CD14-positive monocyte (primary cell): ENCODE results near the gene FOXRED1. TPM values are rescaled to one million over a fixed set of nuclear protein-coding genes. Genes with fewer than 3 reads are reported as not detected.

Experiments used
- DNase-seq, 3 donors: peaks; one replicate each; pipeline ENCODE4 v3.0.0-alpha.2; 2011 to 2022
- H2AFZ ChIP-seq: 2 replicates; pipeline ENCODE4 v1.6.0; 2012; ENCODE audit warnings: mild to moderate bottlenecking, low read depth, low read length, inconsistent platforms; ENCODE audit not compliant: insufficient read depth, poor library complexity, severe bottlenecking
- H3K27ac ChIP-seq, 2 donors: 1 replicate in 1 of 2; 2 replicates in 1 of 2; pipeline ENCODE4 v1.5.1; 2012 to 2013; ENCODE audit warnings: low read length in 2 of 2, control low read depth in 1 of 2, inconsistent platforms in 1 of 2, low read depth in 1 of 2, mild to moderate bottlenecking in 1 of 2
- H3K27me3 ChIP-seq, 2 donors: one replicate each; pipeline versions ENCODE4 v1.6.0 to v1.6.1; 2011 to 2013; ENCODE audit warnings: low read length in 2 of 2; ENCODE audit not compliant: control insufficient read depth in 2 of 2, insufficient read depth in 2 of 2
- H3K36me3 ChIP-seq, 2 donors: replicated peaks in 1 of 2; 1 replicate in 1 of 2; 2 replicates in 1 of 2; pipeline versions ENCODE4 v1.5.1 to v1.6.1; 2012 to 2013; ENCODE audit warnings: low read length in 2 of 2, control low read depth in 1 of 2, inconsistent platforms in 1 of 2, mild to moderate bottlenecking in 1 of 2; ENCODE audit not compliant: insufficient read depth in 2 of 2, control insufficient read depth in 1 of 2
- H3K4me1 ChIP-seq, 2 donors: 1 replicate in 1 of 2; 2 replicates in 1 of 2; pipeline versions ENCODE4 v1.5.1 to v1.6.1; 2012 to 2013; ENCODE audit warnings: low read length in 2 of 2, control low read depth in 1 of 2, inconsistent platforms in 1 of 2, mild to moderate bottlenecking in 1 of 2, moderate library complexity in 1 of 2; ENCODE audit not compliant: insufficient read depth in 2 of 2, control insufficient read depth in 1 of 2
- H3K4me2 ChIP-seq: replicated peaks from 2 replicates; pipeline ENCODE3; 2012; ENCODE audit warnings: low read length, moderate library complexity, mild to moderate bottlenecking; ENCODE audit not compliant: poor library complexity, severe bottlenecking; ENCODE audit errors: extremely low read depth
- H3K4me3 ChIP-seq, 3 experiments: fragments of 200-600 bp in 1 of 3; sonication (generic) in 1 of 3; replicated peaks in 1 of 3; 1 replicate in 2 of 3; 2 replicates in 1 of 3; pipeline ENCODE4 v1.5.1; 2011 to 2013; ENCODE audit warnings: low read length in 3 of 3, mild to moderate bottlenecking in 3 of 3, control low read depth in 2 of 3, low read depth in 2 of 3, inconsistent platforms in 1 of 3, moderate library complexity in 1 of 3
- H3K79me2 ChIP-seq: 2 replicates; pipeline ENCODE4 v1.6.0; 2012; ENCODE audit warnings: mild to moderate bottlenecking, control low read depth, inconsistent platforms, low read length, moderate library complexity; ENCODE audit not compliant: insufficient read depth
- H3K9ac ChIP-seq: 2 replicates; pipeline ENCODE4 v1.6.0; 2017; ENCODE audit warnings: low read length, mild to moderate bottlenecking; ENCODE audit not compliant: insufficient read depth, poor library complexity, severe bottlenecking
- H3K9me3 ChIP-seq, 2 donors: replicated peaks in 1 of 2; 1 replicate in 1 of 2; 2 replicates in 1 of 2; pipeline versions ENCODE4 v1.5.1 to v1.6.1; 2012 to 2013; ENCODE audit warnings: low read length in 2 of 2, control low read depth in 1 of 2; ENCODE audit not compliant: control insufficient read depth in 1 of 2, insufficient read depth in 1 of 2
- H4K20me1 ChIP-seq: 2 replicates; pipeline ENCODE4 v1.6.0; 2012; ENCODE audit warnings: mild to moderate bottlenecking, low read length, control low read depth, moderate library complexity; ENCODE audit not compliant: insufficient read depth
- H3K27ac Mint-ChIP-seq, 7 donors: one replicate each; pipeline ENCODE4 v1.8.0; 2020; ENCODE audit warnings: mild to moderate bottlenecking in 7 of 7, mixed read lengths in 7 of 7, moderate library complexity in 6 of 7, inconsistent platforms in 2 of 7
- H3K27me3 Mint-ChIP-seq, 3 donors: one replicate each; pipeline ENCODE4 v1.8.0; 2021 to 2022; ENCODE audit warnings: low read depth in 3 of 3, mild to moderate bottlenecking in 3 of 3, mixed read lengths in 3 of 3, moderate library complexity in 3 of 3, inconsistent platforms in 1 of 3
- H3K36me3 Mint-ChIP-seq, 2 donors: one replicate each; pipeline ENCODE4 v1.8.0; 2020; ENCODE audit warnings: mixed read lengths in 2 of 2, inconsistent platforms in 1 of 2, mild to moderate bottlenecking in 1 of 2
- H3K4me1 Mint-ChIP-seq: one replicate; pipeline ENCODE4 v1.8.0; 2020; ENCODE audit warnings: mild to moderate bottlenecking, mixed read lengths
- H3K4me3 Mint-ChIP-seq, 2 donors: one replicate each; pipeline ENCODE4 v1.8.0; 2020; ENCODE audit warnings: mild to moderate bottlenecking in 2 of 2, mixed read lengths in 2 of 2, moderate library complexity in 1 of 2
- H3K9me3 Mint-ChIP-seq, 7 donors: one replicate each; pipeline ENCODE4 v1.8.0; 2020 to 2022; ENCODE audit warnings: mixed read lengths in 7 of 7, mild to moderate bottlenecking in 6 of 7, moderate library complexity in 6 of 7, inconsistent platforms in 2 of 7
- CTCF ChIP-seq: fragments of 200-600 bp; IDR thresholded peaks from one replicate; pipeline ENCODE4 v1.8.0; 2022; ENCODE audit warnings: antibody characterized with exemption, mild to moderate bottlenecking
- WGBS: methylation state at CpG from one replicate; pipeline ENCODE4 v1.1.5; 2013; ENCODE audit warnings: missing lambda C conversion rate; ENCODE audit not compliant: insufficient coverage; 5-methylcytosine and 5-hydroxymethylcytosine counted together
- intact Hi-C, 2 donors: fragments of 100-400 bp; cut with micrococcal nuclease; formaldehyde crosslinking; loops; one replicate each; pipeline versions ENCODE4 v1.15.0 to v1.15.1; 2023
- polyA plus RNA-seq, 3 donors: library from polyadenylated mRNA; depleted of rRNA in 1 of 3; unstranded in 2 of 3; stranded (reverse) in 1 of 3; fragments of 300-500 nt in 2 of 3; fragments of >200 nt in 1 of 3; fragmentation: Illumina TruSeq in 2 of 3; gene quantifications; 1 replicate in 2 of 3; 2 replicates in 1 of 3; pipeline ENCODE4 v1.2.3, GENCODE V29; 2012 to 2021

The FOXRED1 gene
- polyA plus RNA-seq, 3 donors = 15.2 to 18.0 (median 15.4) TPM

- Histone ChIP-seq H3K4me3 (no peak overlapping the region), H3K36me3 (peaks cover 66 to 92% of the 10 kb centered on the region in 2 donors), H4K20me1 (peaks cover 3% of the 10 kb centered on the region), H3K79me2 (no peaks in the 10 kb centered on the region), H3K9me3 (no peaks in the 10 kb centered on the region), H3K27ac (no peak overlapping the region), H3K9ac (no peak overlapping the region), H3K4me2 (no peak overlapping the region), H3K4me1 (no peaks in the 10 kb centered on the region), H3K27me3 (no peaks in the 10 kb centered on the region), H2AFZ (no peak overlapping the region)
- peak overlapping the region in 1 of 7 donors; percentile 55 for H3K27ac Mint-ChIP-seq
- no peak for TF ChIP-seq CTCF
- DNase-seq = no peak
- peaks cover 66 to 67% of the 10 kb centered on the region in 2 donors for H3K36me3 Mint-ChIP-seq
- intact Hi-C loops = no loop called here
- WGBS = no CpG with 5 or more reads among the region's 2 CpGs
- no peaks in the 10 kb centered on the region for H3K4me1 Mint-ChIP-seq
- no peaks in the 10 kb centered on the region for H3K27me3 Mint-ChIP-seq
- H3K9me3 Mint-ChIP-seq = no peaks in the 10 kb centered on the region
- no peak overlapping the region for H3K4me3 Mint-ChIP-seq
Measured at GRCh38 chr11:126257764-126258163, 11.2 kb upstream of the FOXRED1 start.

DNA sequence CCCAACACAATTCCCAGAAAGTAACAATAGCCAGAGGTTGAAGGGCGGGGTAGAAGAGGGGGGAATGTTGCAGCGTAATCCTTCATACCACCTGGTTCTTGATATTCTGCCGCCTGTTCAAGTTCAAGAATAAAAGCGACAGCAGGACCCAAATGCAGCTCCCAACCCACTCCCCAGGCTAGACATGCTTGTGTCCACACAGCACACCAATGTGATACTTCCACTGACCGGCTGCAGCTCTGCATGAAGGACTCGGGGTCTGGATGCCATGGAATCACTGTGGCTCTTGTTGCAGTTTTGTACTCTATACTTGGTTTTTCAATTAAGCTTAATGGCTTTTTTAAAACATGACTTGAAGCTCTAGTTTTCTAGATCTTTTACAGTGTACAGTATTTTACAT, 6.7 kb upstream of the FOXRED1 start:
- H2AFZ ChIP-seq = no peak overlapping the region
- Mint-ChIP-seq H3K4me3 (no peak overlapping the region), H3K27ac (no peak overlapping the region), H3K27me3 (peaks cover 0 to 1% (median 0%) of the 10 kb centered on the region in 3 donors), H3K4me1 (peaks cover 5% of the 10 kb centered on the region), H3K9me3 (no peaks in the 10 kb centered on the region), H3K36me3 (peaks cover 74 to 81% of the 10 kb centered on the region in 2 donors)
- H3K4me2 ChIP-seq = no peak overlapping the region
- intact Hi-C loops = loop anchor here in 1 of 2 donors (5.0 kb wide), 1 partner anchor 40 kb away; no protein-coding TSS in a partner anchor
- H3K4me3 ChIP-seq = no peak overlapping the region
- peaks cover 19% of the 10 kb centered on the region for H4K20me1 ChIP-seq
- H3K9me3 ChIP-seq = no peaks in the 10 kb centered on the region
- H3K9ac ChIP-seq = no peak overlapping the region
- no peak for TF ChIP-seq CTCF
- H3K36me3 ChIP-seq = peaks cover 77 to 94% of the 10 kb centered on the region in 2 donors
- H3K27ac ChIP-seq = peak overlapping the region in 1 of 2 donors; percentile 9
- H3K27me3 ChIP-seq = no peaks in the 10 kb centered on the region
- H3K4me1 ChIP-seq = no peaks in the 10 kb centered on the region
- DNase-seq = no peak
- peaks cover 17% of the 10 kb centered on the region for H3K79me2 ChIP-seq
- WGBS = 94% methylated on average over 3 of the region's 6 CpGs
